Testis (tissue), 3 donors: ENCODE data around the gene ATRIP. TPM values are rescaled to one million over a fixed set of nuclear protein-coding genes. Genes with fewer than 3 reads are reported as not detected.

Experiments used
- DNase-seq: peaks from one replicate; pipeline ENCODE4 v3.0.0-alpha.2; 2019
- H3K27ac ChIP-seq, 2 donors: fragments of 200-600 bp; sonication (generic); one replicate each; pipeline ENCODE4 v1.5.1; 2019
- H3K27me3 ChIP-seq: fragments of 200-600 bp; sonication (generic); one replicate; pipeline ENCODE4 v1.5.1; 2019
- H3K36me3 ChIP-seq: fragments of 200-600 bp; sonication (generic); one replicate; pipeline ENCODE4 v1.5.1; 2017; ENCODE audit warnings: low read depth; ENCODE audit errors: missing control alignments
- H3K4me1 ChIP-seq: fragments of 200-600 bp; sonication (generic); one replicate; pipeline ENCODE4 v1.5.1; 2019
- H3K4me3 ChIP-seq, 2 donors: fragments of 200-600 bp; sonication (generic); one replicate each; pipeline ENCODE4 v1.5.1; 2017 to 2019
- H3K9me3 ChIP-seq: fragments of 200-600 bp; sonication (generic); one replicate; pipeline ENCODE4 v1.5.1; 2017
- CTCF ChIP-seq, 3 experiments: fragments of 450-650 bp in 2 of 3; fragments of 200-600 bp in 1 of 3; sonication (generic) in 1 of 3; IDR thresholded peaks; one replicate each; pipeline ENCODE4 v1.5.1; 2016 to 2019; ENCODE audit warnings: antibody characterized with exemption in 3 of 3, mild to moderate bottlenecking in 2 of 3, moderate library complexity in 1 of 3
- POLR2A ChIP-seq: fragments of 450-650 bp; IDR thresholded peaks from one replicate; pipeline ENCODE4 v1.6.1; 2017; ENCODE audit warnings: antibody characterized with exemption, mild to moderate bottlenecking, moderate library complexity
- WGBS, 2 donors: methylation state at CpG; one replicate each; pipeline ENCODE4 v1.1.5; 2018; 5-methylcytosine and 5-hydroxymethylcytosine counted together
- intact Hi-C: fragments of 100-400 bp; cut with DNase I; formaldehyde crosslinking; loops from one replicate; pipeline ENCODE4 v1.15.1; 2023; ENCODE audit warnings: low total_unique reads
- polyA plus RNA-seq: library from polyadenylated mRNA; stranded (reverse); fragments of 350-450 nt; fragmentation: Illumina TruSeq; extraction: RNeasy Lipid Tissue Mini Kit (QIAGEN cat#74804); gene quantifications from one replicate; pipeline ENCODE4 v1.2.3, GENCODE V29; 2014; ENCODE audit warnings: low read depth, low replicate concordance; ENCODE audit not compliant: insufficient read depth
- total RNA-seq, 2 donors: library from RNA; depleted of rRNA; stranded (reverse); fragments of >200 nt; gene quantifications; one replicate each; pipeline ENCODE4 v1.2.3, GENCODE V29; 2016

Gene ATRIP
- total and polyA plus RNA-seq, 3 donors from 2014 or later = 25.0 to 56.5 (median 26.3) TPM

GRCh38 chr3:48411041-48411588, 35.4 kb upstream of the ATRIP start:
- Histone ChIP-seq H3K4me1 (no peaks in the 10 kb centered on the region), H3K36me3 (no peaks in the 10 kb centered on the region), H3K27me3 (no peaks in the 10 kb centered on the region), H3K27ac (no peak overlapping the region), H3K4me3 (no peak overlapping the region), H3K9me3 (no peaks in the 10 kb centered on the region)
- TF ChIP-seq POLR2A (no peak), CTCF (IDR thresholded peaks at IDR 0.05) (no peak)
- intact Hi-C loops = no loop called here
- no peak for DNase-seq
- 97 to 98% methylated on average over 7 to 9 of the region's 9 CpGs for WGBS, 2 donors

DNA sequence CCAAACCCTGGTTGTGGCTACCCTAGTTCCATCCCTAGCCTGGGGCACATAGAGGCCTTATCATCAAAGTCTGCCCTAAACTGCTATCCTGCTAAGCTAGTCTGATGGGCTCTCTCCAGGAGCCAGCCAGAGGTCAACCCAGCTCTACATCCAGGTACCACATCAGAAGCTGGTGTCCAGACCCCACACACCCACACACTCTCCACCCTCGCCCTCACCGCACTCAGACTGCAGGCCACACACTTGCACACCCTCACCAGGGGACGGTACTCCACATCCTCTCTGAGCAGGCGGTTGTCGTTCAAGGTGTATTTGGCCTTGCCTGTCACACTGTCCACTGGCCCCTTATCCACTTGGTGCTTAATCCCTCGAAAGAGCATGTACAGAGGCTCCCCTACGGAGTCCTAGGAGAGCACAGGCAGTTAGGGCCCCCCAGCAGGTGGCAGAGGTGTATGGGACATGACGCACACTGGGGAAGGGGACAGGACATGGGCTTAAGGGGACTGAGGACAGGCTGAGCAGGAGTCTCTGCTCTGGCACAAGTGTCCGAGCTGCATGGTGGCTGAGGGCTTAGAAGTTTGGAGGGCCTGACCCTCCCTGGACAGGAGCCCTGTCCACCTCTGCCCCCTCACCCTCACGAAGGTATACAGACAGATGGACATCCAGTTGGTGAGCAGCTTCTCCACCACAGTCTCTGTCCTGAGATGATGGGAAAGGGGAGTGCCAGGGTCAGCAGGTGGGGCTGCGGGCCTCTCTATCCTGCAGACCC, 34.7 kb upstream of the ATRIP start:
- 91 to 98% methylated on average over 7 to 11 of the region's 11 CpGs for WGBS, 2 donors
- Histone ChIP-seq H3K27me3 (no peaks in the 10 kb centered on the region), H3K36me3 (no peaks in the 10 kb centered on the region), H3K4me3 (no peak overlapping the region), H3K27ac (no peak overlapping the region), H3K4me1 (no peaks in the 10 kb centered on the region), H3K9me3 (no peaks in the 10 kb centered on the region)
- DNase-seq = no peak
- intact Hi-C loops = no loop called here
- TF ChIP-seq POLR2A = no peak
- no peak for TF ChIP-seq CTCF (IDR thresholded peaks at IDR 0.05)

DNA sequence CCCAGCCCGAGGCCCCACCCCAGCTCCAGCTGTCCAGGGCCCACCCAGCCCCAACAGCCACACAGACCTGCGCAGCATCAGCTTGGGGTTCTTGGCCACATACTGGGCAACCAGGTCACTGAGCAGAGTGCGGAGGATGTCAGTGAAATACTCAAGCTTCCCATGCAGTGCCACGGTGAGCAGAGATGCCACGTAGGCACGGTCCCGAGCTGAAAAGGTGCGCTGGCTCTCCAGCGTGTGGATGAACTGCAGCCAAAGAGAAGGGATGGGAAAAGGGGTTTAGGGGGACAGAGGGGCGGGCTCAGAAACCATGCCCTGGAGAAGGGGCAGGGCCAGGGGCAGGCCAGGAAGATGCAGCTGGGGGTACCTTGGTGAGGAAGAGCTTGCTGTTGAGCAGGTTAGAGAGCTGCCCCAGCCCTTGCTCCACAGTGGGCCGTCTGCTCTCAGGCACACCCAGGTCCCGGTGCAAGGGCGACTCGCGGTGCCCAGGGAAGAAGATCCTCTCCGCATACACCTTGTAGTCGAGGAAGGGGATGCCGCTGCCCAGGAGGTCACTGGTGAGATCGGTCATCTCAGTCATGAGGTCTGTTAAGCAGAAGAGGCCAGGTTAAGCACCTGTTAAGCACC, 34.0 kb upstream of the ATRIP start:
- no peak overlapping the region for H3K4me3 ChIP-seq
- H3K36me3 ChIP-seq = no peaks in the 10 kb centered on the region
- H3K9me3 ChIP-seq = no peaks in the 10 kb centered on the region
- 93 to 95% methylated on average over 15 to 19 of the region's 19 CpGs for WGBS, 2 donors
- H3K27me3 ChIP-seq = no peaks in the 10 kb centered on the region
- DNase-seq = no peak
- no peaks in the 10 kb centered on the region for H3K4me1 ChIP-seq
- no peak overlapping the region for H3K27ac ChIP-seq
- intact Hi-C loops = no loop called here
- TF ChIP-seq POLR2A (no peak), CTCF (IDR thresholded peaks at IDR 0.05) (no peak)

DNA sequence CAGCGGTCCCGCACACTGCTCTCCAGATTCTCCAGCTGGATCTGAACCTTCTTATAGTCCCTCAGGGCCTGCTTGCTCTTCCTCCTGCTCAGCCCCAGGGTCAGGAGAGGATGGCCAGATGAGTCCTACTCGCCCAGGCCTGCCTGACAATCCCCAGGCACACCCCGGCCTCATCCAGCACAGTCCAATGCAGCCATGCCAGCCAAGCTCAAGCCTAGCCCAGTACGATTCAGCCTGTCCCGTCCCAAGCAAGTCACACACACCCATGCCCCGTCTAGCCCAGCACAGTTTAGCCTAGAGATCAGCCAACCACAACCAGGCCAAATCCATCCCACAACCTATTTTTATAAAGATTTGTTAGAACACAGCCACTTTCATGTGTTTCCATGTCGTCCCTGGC, 33.5 kb upstream of the ATRIP start:
- Histone ChIP-seq H3K27ac (no peak overlapping the region), H3K4me1 (no peaks in the 10 kb centered on the region), H3K27me3 (no peaks in the 10 kb centered on the region), H3K9me3 (no peaks in the 10 kb centered on the region), H3K36me3 (no peaks in the 10 kb centered on the region), H3K4me3 (no peak overlapping the region)
- no peak for TF ChIP-seq POLR2A
- no peak for DNase-seq
- intact Hi-C loops = no loop called here
- WGBS, 2 donors = 85 to 86% methylated on average over 8 of the region's 8 CpGs

- no peak for TF ChIP-seq POLR2A
- TF ChIP-seq CTCF (IDR thresholded peaks at IDR 0.05) = no peak
- no peaks in the 10 kb centered on the region for H3K4me1 ChIP-seq
- H3K27me3 ChIP-seq = no peaks in the 10 kb centered on the region
- H3K4me3 ChIP-seq = no peak overlapping the region
- H3K27ac ChIP-seq = no peak overlapping the region
- DNase-seq = no peak
- intact Hi-C loops = no loop called here
- H3K36me3 ChIP-seq = no peaks in the 10 kb centered on the region
- H3K9me3 ChIP-seq = no peaks in the 10 kb centered on the region
- 92 to 93% methylated on average over 9 of the region's 14 CpGs for WGBS, 2 donors
Observed at GRCh38 chr3:48413611-48414010, 32.9 kb upstream of the ATRIP start.
